Fibroblast of lung (primary cell): ENCODE data around the gene ZCCHC14. TPM values are rescaled to one million over a fixed set of nuclear protein-coding genes. Genes with fewer than 3 reads are reported as not detected.

Source experiments
- DNase-seq, 2 donors: peaks; one replicate each; pipeline versions ENCODE4 v3.0.0 to v3.0.0-alpha.2; 2010; ENCODE audit warnings: low read depth in 2 of 2
- H2AFZ ChIP-seq: 2 replicates; pipeline ENCODE4 v1.5.1; 2012; ENCODE audit warnings: low read length, control low read depth, inconsistent platforms
- H3K27ac ChIP-seq: 2 replicates; pipeline ENCODE4 v1.5.1; 2011; ENCODE audit warnings: low read length, control low read depth; ENCODE audit not compliant: insufficient read depth
- H3K27me3 ChIP-seq: 2 replicates; pipeline ENCODE4 v1.5.1; 2011; ENCODE audit warnings: mild to moderate bottlenecking, low read length; ENCODE audit not compliant: control insufficient read depth, insufficient read depth
- H3K36me3 ChIP-seq: 2 replicates; pipeline ENCODE4 v1.5.1; 2011; ENCODE audit warnings: low read length; ENCODE audit not compliant: control insufficient read depth, insufficient read depth
- H3K4me1 ChIP-seq: 2 replicates; pipeline ENCODE4 v1.5.1; 2011; ENCODE audit warnings: low read length; ENCODE audit not compliant: control insufficient read depth, insufficient read depth; ENCODE audit errors: extremely low read depth
- H3K4me2 ChIP-seq: 2 replicates; pipeline ENCODE4 v1.5.1; 2011; ENCODE audit warnings: low read length, control low read depth; ENCODE audit not compliant: insufficient read depth; ENCODE audit errors: extremely low read depth
- H3K4me3 ChIP-seq, 4 experiments: fragments of 200-600 bp in 1 of 4; sonication (generic) in 1 of 4; replicated peaks in 1 of 4; 2 replicates each; pipeline ENCODE4 v1.5.1; 2011 to 2016; ENCODE audit warnings: low read length in 4 of 4, low read depth in 3 of 4, mild to moderate bottlenecking in 3 of 4, control low read depth in 2 of 4, inconsistent platforms in 1 of 4, mixed read lengths in 1 of 4; ENCODE audit not compliant: insufficient read depth in 1 of 4; ENCODE audit errors: control extremely low read depth in 1 of 4
- H3K79me2 ChIP-seq: 2 replicates; pipeline ENCODE4 v1.5.1; 2012; ENCODE audit warnings: mild to moderate bottlenecking, low read length, inconsistent platforms; ENCODE audit not compliant: control insufficient read depth, insufficient read depth
- H3K9ac ChIP-seq: 2 replicates; pipeline ENCODE4 v1.5.1; 2011; ENCODE audit warnings: mild to moderate bottlenecking, low read length, control low read depth; ENCODE audit not compliant: insufficient read depth
- H3K9me3 ChIP-seq: 2 replicates; pipeline ENCODE4 v1.5.1; 2012; ENCODE audit warnings: low read depth, low read length; ENCODE audit not compliant: control insufficient read depth, insufficient read depth
- H4K20me1 ChIP-seq: 2 replicates; pipeline ENCODE4 v1.5.1; 2011; ENCODE audit warnings: low read length; ENCODE audit not compliant: control insufficient read depth, insufficient read depth; ENCODE audit errors: extremely low read depth
- EZH2 ChIP-seq: IDR thresholded peaks from 2 replicates; pipeline ENCODE4 v1.5.1; 2012; ENCODE audit warnings: low read length, control low read depth, mild to moderate bottlenecking; ENCODE audit errors: missing control alignments
- polyA plus RNA-seq, 2 donors: library from polyadenylated mRNA; depleted of rRNA in 1 of 2; stranded (reverse) in 1 of 2; unstranded in 1 of 2; fragments of >200 nt; gene quantifications; 2 replicates each; pipeline ENCODE4 v1.2.1, GENCODE V29; 2011 to 2012; ENCODE audit warnings: missing spikeins in 1 of 2
- total RNA-seq: library from RNA; depleted of rRNA; stranded (reverse); fragments of >200 nt; gene quantifications from 2 replicates; pipeline ENCODE4 v1.2.1, GENCODE V29; 2014
- TF ChIP-seq, protein P1 (sequence below), 2 donors: IDR thresholded peaks in 1 of 2; conservative IDR thresholded peaks in 1 of 2; 1 replicate in 1 of 2; 2 replicates in 1 of 2; pipeline ENCODE4 v1.5.1; 2011 to 2012; ENCODE audit warnings: low read length in 2 of 2, control low read depth in 1 of 2, inconsistent platforms in 1 of 2, low read depth in 1 of 2, mild to moderate bottlenecking in 1 of 2

The ZCCHC14 gene
- total and polyA plus RNA-seq, 2 donors (not counting 1 experiment from before 2014, with no cell fraction given): 6.4 to 16.3 TPM

DNA sequence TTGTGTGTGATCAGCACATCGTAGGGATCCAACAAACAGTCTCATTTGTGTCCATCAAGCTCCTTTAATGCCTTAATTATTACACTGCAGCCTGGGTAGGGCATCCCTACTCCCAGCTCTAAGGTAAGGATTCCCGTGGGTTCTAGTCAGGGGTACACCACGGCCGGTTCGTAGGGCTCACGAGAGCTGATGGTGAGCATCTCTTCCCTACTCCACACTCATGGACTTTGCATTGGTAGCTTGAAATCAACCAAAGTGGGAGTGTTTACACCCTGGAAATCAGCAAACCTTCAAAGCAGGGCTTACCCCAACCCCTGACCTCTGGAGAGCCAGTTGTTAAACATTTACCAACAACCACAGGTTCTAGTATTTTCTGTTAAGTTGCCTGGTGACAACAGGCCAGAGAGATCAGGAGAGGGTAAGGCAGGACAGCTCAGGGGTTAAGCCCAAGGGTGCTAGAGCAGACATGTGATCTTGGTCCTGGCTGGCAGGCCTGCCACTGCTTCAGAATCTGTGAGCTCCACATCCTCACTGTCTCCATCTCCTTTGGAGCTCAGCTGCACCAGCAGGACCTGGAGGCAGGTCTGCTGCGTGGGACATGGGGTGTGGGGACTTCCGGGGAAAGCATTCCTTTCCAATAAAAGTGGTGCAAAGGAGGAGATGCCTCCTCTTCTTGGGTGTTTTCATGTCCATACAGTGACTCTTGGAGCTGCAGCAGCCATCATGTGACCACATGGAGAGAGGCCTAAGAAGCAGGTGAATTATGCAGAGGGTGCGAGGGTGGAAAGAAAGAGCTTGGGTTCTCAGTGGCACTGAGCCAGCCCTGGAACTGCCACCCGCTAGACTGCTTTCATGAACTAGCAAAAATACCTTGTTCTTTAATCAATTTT lies 36.1 kb upstream of the ZCCHC14 start:
- no peak overlapping the region for H3K27ac ChIP-seq

DNA sequence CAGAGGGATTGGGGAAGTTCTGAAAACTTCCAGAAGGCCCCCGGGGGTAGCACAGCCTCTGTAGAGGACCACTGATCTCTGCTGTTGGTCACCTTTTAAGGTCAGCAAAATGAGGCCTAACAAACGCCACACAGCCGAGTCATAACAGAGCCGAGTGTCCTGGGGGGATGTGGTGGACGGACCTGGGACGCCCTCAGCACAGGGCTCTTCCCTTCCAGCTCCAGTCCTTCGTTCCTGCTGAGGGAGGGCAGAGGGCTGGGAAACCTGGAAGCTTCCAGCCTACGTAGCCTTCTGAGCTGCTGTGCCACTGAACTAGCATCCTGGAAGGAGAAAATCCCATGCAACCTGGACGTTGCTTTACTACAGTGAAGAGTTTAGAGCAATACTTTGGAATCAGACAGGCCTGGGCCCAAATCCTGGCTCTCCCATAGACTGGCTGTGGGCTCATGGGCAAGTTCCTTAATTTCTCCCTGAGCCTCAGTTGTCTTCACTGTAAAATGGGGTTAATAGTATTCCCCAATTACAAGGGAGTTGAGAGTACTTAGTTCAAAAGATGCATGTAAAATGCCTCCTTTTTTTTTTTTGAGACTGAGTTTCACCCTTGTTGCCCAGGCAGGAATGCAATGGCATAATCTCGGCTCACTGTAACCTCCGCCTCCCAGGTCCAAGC lies 34.4 kb upstream of the ZCCHC14 start:
- no peaks in the 10 kb centered on the region for H3K79me2 ChIP-seq
- H3K27ac ChIP-seq: no peak overlapping the region
- TF ChIP-seq, protein P1, sequence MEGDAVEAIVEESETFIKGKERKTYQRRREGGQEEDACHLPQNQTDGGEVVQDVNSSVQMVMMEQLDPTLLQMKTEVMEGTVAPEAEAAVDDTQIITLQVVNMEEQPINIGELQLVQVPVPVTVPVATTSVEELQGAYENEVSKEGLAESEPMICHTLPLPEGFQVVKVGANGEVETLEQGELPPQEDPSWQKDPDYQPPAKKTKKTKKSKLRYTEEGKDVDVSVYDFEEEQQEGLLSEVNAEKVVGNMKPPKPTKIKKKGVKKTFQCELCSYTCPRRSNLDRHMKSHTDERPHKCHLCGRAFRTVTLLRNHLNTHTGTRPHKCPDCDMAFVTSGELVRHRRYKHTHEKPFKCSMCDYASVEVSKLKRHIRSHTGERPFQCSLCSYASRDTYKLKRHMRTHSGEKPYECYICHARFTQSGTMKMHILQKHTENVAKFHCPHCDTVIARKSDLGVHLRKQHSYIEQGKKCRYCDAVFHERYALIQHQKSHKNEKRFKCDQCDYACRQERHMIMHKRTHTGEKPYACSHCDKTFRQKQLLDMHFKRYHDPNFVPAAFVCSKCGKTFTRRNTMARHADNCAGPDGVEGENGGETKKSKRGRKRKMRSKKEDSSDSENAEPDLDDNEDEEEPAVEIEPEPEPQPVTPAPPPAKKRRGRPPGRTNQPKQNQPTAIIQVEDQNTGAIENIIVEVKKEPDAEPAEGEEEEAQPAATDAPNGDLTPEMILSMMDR (conservative IDR thresholded peaks at IDR 0.05 in 1 of 2, IDR thresholded peaks at IDR 0.05 in 1 of 2; ENCODE audit: low read depth in 1 of 2, low read length in 2 of 2): no peak
- no peak for TF ChIP-seq EZH2
- no peak overlapping the region for H3K4me2 ChIP-seq
- no peaks in the 10 kb centered on the region for H3K36me3 ChIP-seq
- H3K27me3 ChIP-seq: peaks cover 7% of the 10 kb centered on the region
- H4K20me1 ChIP-seq: no peaks in the 10 kb centered on the region
- no peaks in the 10 kb centered on the region for H3K9me3 ChIP-seq
- H2AFZ ChIP-seq: no peak overlapping the region
- DNase-seq: no peak
- no peaks in the 10 kb centered on the region for H3K4me1 ChIP-seq
- H3K9ac ChIP-seq: no peak overlapping the region
- no peak overlapping the region for H3K4me3 ChIP-seq

More for the DNA sequence above, 36.1 kb upstream of the ZCCHC14 start:
- Histone ChIP-seq H3K79me2 (no peaks in the 10 kb centered on the region), H3K36me3 (no peaks in the 10 kb centered on the region), H3K4me2 (no peak overlapping the region), H3K27me3 (peaks cover 7% of the 10 kb centered on the region), H3K9me3 (no peaks in the 10 kb centered on the region), H3K9ac (no peak overlapping the region), H4K20me1 (no peaks in the 10 kb centered on the region), H3K4me3 (no peak overlapping the region), H3K4me1 (no peaks in the 10 kb centered on the region), H2AFZ (no peak overlapping the region)
- no peak for DNase-seq
- TF ChIP-seq, protein P1 (conservative IDR thresholded peaks at IDR 0.05 in 1 of 2, IDR thresholded peaks at IDR 0.05 in 1 of 2; ENCODE audit: low read depth in 1 of 2, low read length in 2 of 2): no peak
- no peak for TF ChIP-seq EZH2

DNA sequence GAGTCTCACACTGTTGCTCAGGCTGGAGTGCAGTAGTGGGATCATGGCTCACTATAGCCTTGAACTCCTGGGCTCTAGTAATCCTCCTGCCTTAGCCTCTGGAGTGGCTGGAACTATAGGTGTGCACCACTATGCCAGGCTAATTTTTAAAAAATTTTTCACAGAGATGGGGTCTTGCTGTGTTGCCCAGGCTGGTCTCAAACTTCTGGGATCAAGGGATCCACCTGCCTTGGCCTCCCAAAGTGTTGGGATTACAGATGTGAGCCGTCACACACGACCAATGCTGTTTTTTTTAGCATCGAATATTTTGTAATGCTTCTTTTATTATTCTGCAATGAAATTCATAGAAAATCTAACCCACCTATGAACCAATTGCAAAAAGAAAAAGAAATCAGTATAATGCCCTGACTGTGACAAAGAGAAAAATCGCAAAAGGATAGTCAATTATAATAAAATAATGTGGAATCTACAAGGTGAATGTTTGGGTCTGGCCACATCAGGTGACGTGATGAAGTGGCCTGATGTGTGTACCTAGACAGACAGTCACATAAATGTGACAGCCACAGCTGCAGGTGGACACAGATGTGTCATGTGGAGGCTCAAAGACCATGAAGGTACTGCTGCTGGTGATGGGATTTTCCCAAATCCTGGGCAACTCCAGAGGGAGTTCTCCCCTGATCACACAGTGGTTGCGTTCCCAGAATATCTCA lies 33.6 kb upstream of the ZCCHC14 start:
- Histone ChIP-seq H3K9me3 (no peaks in the 10 kb centered on the region), H3K9ac (no peak overlapping the region), H3K4me3 (no peak overlapping the region), H3K36me3 (no peaks in the 10 kb centered on the region), H3K79me2 (no peaks in the 10 kb centered on the region), H4K20me1 (no peaks in the 10 kb centered on the region), H2AFZ (no peak overlapping the region), H3K4me2 (no peak overlapping the region), H3K27ac (no peak overlapping the region), H3K4me1 (no peaks in the 10 kb centered on the region), H3K27me3 (peaks cover 7% of the 10 kb centered on the region)
- TF ChIP-seq, protein P1 (conservative IDR thresholded peaks at IDR 0.05 in 1 of 2, IDR thresholded peaks at IDR 0.05 in 1 of 2; ENCODE audit: low read depth in 1 of 2, low read length in 2 of 2): no peak
- no peak for TF ChIP-seq EZH2
- no peak for DNase-seq
